Keratinocyte (primary cell): Measurements from ENCODE around the gene RSPH1.

ENCODE experiments used
- CTCF ChIP-seq, 3 experiments: IDR thresholded peaks in 1 of 3; conservative IDR thresholded peaks in 1 of 3; optimal IDR thresholded peaks in 1 of 3; 2 replicates in 2 of 3; 3 replicates in 1 of 3; pipeline versions ENCODE3 to v1.5.1; 2011; ENCODE audit warnings: low read length in 3 of 3, mild to moderate bottlenecking in 3 of 3, moderate library complexity in 2 of 3, control low read depth in 1 of 3, inconsistent platforms in 1 of 3; ENCODE audit not compliant: insufficient read depth in 2 of 3; ENCODE audit errors: extremely low read depth in 1 of 3
- EZH2 ChIP-seq: IDR thresholded peaks from one replicate; pipeline ENCODE4 v1.6.1; 2012; ENCODE audit warnings: inconsistent platforms, mild to moderate bottlenecking, low read length, moderate library complexity

GRCh38 chr21:42500736-42501135 is 4.7 kb upstream of the RSPH1 start:
- TF ChIP-seq CTCF (optimal IDR thresholded peaks at IDR 0.05 in 1 of 3, IDR thresholded peaks at IDR 0.05 in 1 of 3, conservative IDR thresholded peaks at IDR 0.05 in 1 of 3; ENCODE audit: extremely low read depth in 1 of 3, insufficient read depth in 2 of 3, low read length in 3 of 3) (no peak), EZH2 (no peak)
